ENCODE results near the gene PLPP1. TPM values are rescaled to one million over a fixed set of nuclear protein-coding genes. Genes with fewer than 3 reads are reported as not detected.

Gene PLPP1
- total and polyA plus RNA-seq, 2 of the 13 experiments (the other 11 are each of a cell fraction or from before 2014, with no cell fraction given), result 7.3 to 12.1 TPM

DNA sequence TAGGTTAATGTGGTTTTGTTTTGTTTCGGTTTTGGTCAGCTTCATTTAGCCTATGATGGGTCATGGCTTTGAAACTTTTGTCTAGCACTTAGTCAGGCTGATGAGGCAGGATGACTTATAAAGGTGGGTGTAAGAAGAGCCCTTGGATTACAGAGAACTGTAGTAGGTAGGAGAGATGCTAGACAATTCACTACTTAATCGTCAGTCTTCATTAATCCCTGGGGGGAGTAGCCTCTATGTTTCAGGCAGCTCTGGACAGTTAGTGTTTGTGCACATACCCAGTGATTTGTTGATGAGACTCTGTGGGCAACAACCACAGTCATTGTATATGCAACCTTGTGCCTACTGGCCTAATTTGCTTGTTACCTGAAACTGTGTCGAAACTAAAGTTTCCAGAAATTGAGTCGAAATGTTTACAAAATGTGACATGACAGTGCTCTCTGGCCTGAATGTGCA lies 113.7 kb downstream of the PLPP1 start:
- peak; percentile 44 for TF ChIP-seq RBM22 (optimal IDR thresholded peaks at IDR 0.05; ENCODE audit: low read length)
- TF ChIP-seq SMAD3 (CRISPR knock-in tag; IDR thresholded peaks at IDR 0.05), result no peak
- no peaks in the 10 kb centered on the region for H3K27me3 ChIP-seq (ENCODE audit: control insufficient read depth in 1 of 2, insufficient read depth in 2 of 2, low read length in 2 of 2)
- H2AFZ ChIP-seq (ENCODE audit: low read length), result no peak overlapping the region
- no peak overlapping the region for H3K9ac ChIP-seq (ENCODE audit: insufficient read depth, low read depth, low read length)
- peaks cover 9 to 53% of the 10 kb centered on the region in 2 experiments for H3K36me3 ChIP-seq (replicated peaks in 1 of 2; ENCODE audit: control insufficient read depth in 1 of 2, insufficient read depth in 2 of 2, low read length in 2 of 2)
- FAIRE-seq, result no peak
- no peak for DNase-seq (ENCODE audit: low spot score)
- ChIA-PET CTCF (ENCODE audit: low intra/inter-chr PET ratio, low total read pairs) (no interaction called here), POLR2A (no interaction called here)
- H4K20me1 ChIP-seq (ENCODE audit: insufficient read depth, low read length), result no peaks in the 10 kb centered on the region
- 94% methylated on average over 4 of the region's 4 CpGs for WGBS (ENCODE audit: low lambda C conversion rate)
- H3K4me2 ChIP-seq (ENCODE audit: low read depth, low read length), result no peak overlapping the region
- peaks cover 18% of the 10 kb centered on the region for H3K4me1 ChIP-seq (ENCODE audit: insufficient read depth, low read length)
- H3K9me3 ChIP-seq (ENCODE audit: low read length), result no peaks in the 10 kb centered on the region
- in situ Hi-C loops (cut with HindIII; ENCODE audit: extremely low pct_ligation_motif_present, low pct_unique_long_range_greater_than_20kb), result no loop called here
- no peaks in the 10 kb centered on the region for H3K79me2 ChIP-seq (ENCODE audit: insufficient read depth, low read length)
- no peak for ATAC-seq
- intact Hi-C loops (cut with micrococcal nuclease; ENCODE audit: unreplicated experiment), result no loop called here
- H3K27ac ChIP-seq (ENCODE audit: extremely low read length, insufficient read depth, low read length), result no peak overlapping the region
- H3K4me3 ChIP-seq (replicated peaks in 1 of 3; ENCODE audit: insufficient read depth in 1 of 3, low read depth in 2 of 3, low read length in 3 of 3), result no peak overlapping the region
- no TSS peak for BruUV-seq (replicated peaks)

DNA sequence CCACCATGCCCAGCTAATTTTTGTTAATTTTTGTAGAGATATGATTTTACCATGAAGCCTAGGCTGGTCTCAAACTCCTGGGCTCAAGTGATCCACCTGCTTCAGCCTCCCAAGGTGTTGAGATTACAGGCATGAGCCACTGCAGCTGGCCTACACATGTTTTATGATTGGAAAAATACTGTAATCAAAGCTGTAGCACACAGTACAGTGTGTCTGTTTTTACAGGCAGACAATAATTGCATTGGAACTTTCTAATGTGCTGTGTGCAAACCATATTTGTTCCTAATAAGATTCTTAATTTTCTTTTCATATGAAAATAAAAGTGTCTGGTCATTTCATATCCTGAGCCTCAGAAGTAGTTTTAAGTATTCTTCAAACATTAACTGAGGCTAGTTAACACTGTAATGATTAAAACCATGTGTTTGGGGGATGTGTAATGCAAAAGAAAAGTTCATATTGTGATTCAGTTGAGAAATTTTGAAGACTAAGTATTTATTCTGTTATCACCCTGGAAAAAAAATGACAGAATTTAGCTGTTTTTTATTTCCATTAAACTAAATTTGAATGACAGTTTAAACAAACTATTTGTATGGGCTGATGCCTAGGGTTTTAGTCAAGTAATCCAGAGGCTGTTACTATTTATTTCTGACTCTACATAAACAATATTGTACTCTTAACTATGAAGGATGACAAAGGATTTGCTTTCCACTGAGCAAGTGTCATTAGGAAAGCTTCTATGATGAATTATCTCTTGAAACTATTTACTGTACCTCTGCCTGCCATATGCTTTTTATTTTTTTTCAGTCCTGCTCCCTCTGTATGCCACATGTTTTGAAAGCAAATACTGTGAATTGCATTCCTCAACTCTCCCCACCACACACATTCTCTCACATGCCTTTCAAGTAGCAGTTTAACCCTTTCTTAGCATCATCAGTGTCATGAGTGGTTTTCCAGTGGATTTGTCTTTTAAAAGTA lies 115.5 kb downstream of the PLPP1 start:
- H3K79me2 ChIP-seq (ENCODE audit: insufficient read depth, low read length), result no peaks in the 10 kb centered on the region
- ATAC-seq (peak; percentile 78), DNase-seq (ENCODE audit: low spot score) (peak; percentile 67), FAIRE-seq (no peak)
- no peak overlapping the region for H3K4me2 ChIP-seq (ENCODE audit: low read depth, low read length)
- POLR2A ChIA-PET, result no interaction called here
- no peaks in the 10 kb centered on the region for H3K9me3 ChIP-seq (ENCODE audit: low read length)
- H3K9ac ChIP-seq (ENCODE audit: insufficient read depth, low read depth, low read length), result no peak overlapping the region
- peaks cover 8 to 51% of the 10 kb centered on the region in 2 experiments for H3K36me3 ChIP-seq (replicated peaks in 1 of 2; ENCODE audit: control insufficient read depth in 1 of 2, insufficient read depth in 2 of 2, low read length in 2 of 2)
- no peak overlapping the region for H3K4me3 ChIP-seq (replicated peaks in 1 of 3; ENCODE audit: insufficient read depth in 1 of 3, low read depth in 2 of 3, low read length in 3 of 3)
- no peak overlapping the region for H2AFZ ChIP-seq (ENCODE audit: low read length)
- BruUV-seq (replicated peaks), result no TSS peak
- CTCF ChIA-PET (ENCODE audit: low intra/inter-chr PET ratio, low total read pairs), result no interaction called here
- H3K4me1 ChIP-seq (ENCODE audit: insufficient read depth, low read length), result peaks cover 18% of the 10 kb centered on the region
- in situ Hi-C loops (cut with HindIII; ENCODE audit: extremely low pct_ligation_motif_present, low pct_unique_long_range_greater_than_20kb), result no loop called here
- H4K20me1 ChIP-seq (ENCODE audit: insufficient read depth, low read length), result no peaks in the 10 kb centered on the region
- H3K27me3 ChIP-seq (ENCODE audit: control insufficient read depth in 1 of 2, insufficient read depth in 2 of 2, low read length in 2 of 2), result no peaks in the 10 kb centered on the region
- H3K27ac ChIP-seq (ENCODE audit: extremely low read length, insufficient read depth, low read length), result no peak overlapping the region
- peak; percentile 95 for TF ChIP-seq ZNF652 (CRISPR knock-in tag; IDR thresholded peaks at IDR 0.05; ENCODE audit: borderline replicate concordance, low read depth)
- no peak for TF ChIP-seq LCORL (IDR thresholded peaks at IDR 0.05)
- no peak for TF ChIP-seq LCORL (CRISPR knock-in tag; IDR thresholded peaks at IDR 0.05)
- TF ChIP-seq ZNF644 (CRISPR knock-in tag; IDR thresholded peaks at IDR 0.05; ENCODE audit: low read depth), result 0 out of 2 replicates have a peak, but pooled peaks have one; percentile 31
- no peak for TF ChIP-seq ZSCAN31 (CRISPR knock-in tag; IDR thresholded peaks at IDR 0.05; ENCODE audit: low read depth)
- TF ChIP-seq HMGA1 (CRISPR knock-in tag; conservative IDR thresholded peaks at IDR 0.05), result no peak
- intact Hi-C loops (cut with micrococcal nuclease; ENCODE audit: unreplicated experiment), result no loop called here

Data from HepG2 (cell line).